Psoas muscle (tissue), 8 donors: Measurements from ENCODE around the gene MRPL41. TPM values are rescaled to one million over a fixed set of nuclear protein-coding genes. Genes with fewer than 3 reads are reported as not detected.
A peak's percentile ranks its signal among the peaks of the same experiment; 100 is the strongest.
"Not testable (repeated sequence)": the region's sequence is repeated elsewhere in the genome, so short reads cannot be mapped to it uniquely, and the experiment has no call there.

ENCODE experiments used
- ATAC-seq, 4 donors: fragments of 200-7000 bp; cut with Tn5 transposase; one replicate each; pipeline ENCODE4 v1.9.1; 2020; ENCODE audit warnings: moderate library complexity in 3 of 4, mild to moderate bottlenecking in 2 of 4
- DNase-seq, 2 donors: peaks; one replicate each; pipeline ENCODE4 v3.0.0-alpha.2; 2020
- H3K27ac ChIP-seq: fragments of 200-600 bp; one replicate; pipeline ENCODE4 v1.8.0; 2022
- H3K27me3 ChIP-seq, 3 donors: fragments of 200-600 bp in 1 of 3; one replicate each; pipeline versions ENCODE4 v1.6.1 to v1.8.0; 2013 to 2022; ENCODE audit warnings: low read length in 2 of 3, mild to moderate bottlenecking in 2 of 3, moderate library complexity in 1 of 3; ENCODE audit not compliant: insufficient read depth in 3 of 3
- H3K36me3 ChIP-seq, 2 donors: fragments of 200-600 bp in 1 of 2; one replicate each; pipeline versions ENCODE4 v1.6.1 to v1.8.0; 2013 to 2022; ENCODE audit warnings: low read depth in 1 of 2, mild to moderate bottlenecking in 1 of 2, moderate library complexity in 1 of 2; ENCODE audit not compliant: insufficient read depth in 1 of 2
- H3K4me1 ChIP-seq: fragments of 200-600 bp; one replicate; pipeline ENCODE4 v1.8.0; 2022
- H3K4me3 ChIP-seq: fragments of 200-600 bp; one replicate; pipeline ENCODE4 v1.8.0; 2022; ENCODE audit warnings: mild to moderate bottlenecking
- H3K9me3 ChIP-seq: fragments of 200-600 bp; one replicate; pipeline ENCODE4 v1.8.0; 2022
- whole genome bisulfite sequencing, 3 donors: extraction: QIAGEN DNeasy Blood & Tissue Kit; methylation state at CpG; one replicate each; pipeline versions ENCODE4 v1.1.6 to v1.1.7; 2013; 5-methylcytosine and 5-hydroxymethylcytosine counted together
- intact Hi-C, 2 donors: fragments of 100-400 bp; cut with DNase I; formaldehyde crosslinking; loops; one replicate each; pipeline versions ENCODE4 v1.11.0 to v1.14.2; 2022
- polyA plus RNA-seq, 3 donors: library from polyadenylated mRNA; stranded (reverse); fragments of 200-250 nt; gene quantifications; one replicate each; pipeline ENCODE4 v1.2.3, GENCODE V29; 2013
- total RNA-seq, 4 donors: library from RNA; stranded (reverse); fragmentation: NEBNext Ultra II Directional in 2 of 4; extraction: Animal tissue kit (Norgen Biotek cat#: 25700) in 2 of 4; gene quantifications; one replicate each; pipeline versions ENCODE4 v1.2.1 to v1.2.4, GENCODE V29; 2021 to 2023
- TF ChIP-seq, protein P1 (sequence below): fragments of 200-600 bp; IDR thresholded peaks from one replicate; pipeline ENCODE4 v1.8.0; 2022; ENCODE audit warnings: antibody characterized with exemption
- donor health status: healthy with polysubstance abuse.
- donor health status: DM: no; HTN: no; CAD: no; lungs with moderate emphysema.
- donor health status: Bipolar disorder and iron deficiency.
- donor health status: healthy.
- donor health status: DM: yes; HTN: yes; CAD: no.
- donor health status: DM: no; HTN: no; CAD: no.
- donor health status: DM: no; HTN: no; CAD: no.
- donor health status: DM: yes; HTN: yes; CAD: no.

The MRPL41 gene
- total and polyA plus RNA-seq, 7 donors = 78.0 to 226 (median 120) TPM

DNA sequence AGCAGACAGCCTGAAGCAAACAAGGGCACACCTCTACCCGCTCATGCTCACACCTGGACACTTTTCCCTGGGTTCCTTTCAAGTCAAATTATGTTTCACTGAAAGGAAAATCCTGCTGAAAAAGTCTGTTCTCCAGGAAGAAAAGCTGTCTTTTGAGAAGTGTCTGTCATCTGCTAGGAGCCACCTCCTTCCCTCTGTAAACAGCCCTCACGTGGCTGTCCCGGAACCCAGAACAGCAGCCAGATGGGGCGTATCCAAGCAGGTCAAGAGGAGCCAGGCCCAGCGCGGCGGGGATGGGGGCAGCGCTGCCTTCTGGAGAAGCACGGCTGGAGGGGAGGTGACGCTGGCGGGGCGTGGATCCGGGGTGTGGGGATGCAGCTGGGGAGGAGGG, 1.5 kb upstream of the MRPL41 start, which contains the start of gene PNPLA7:
Gene PNPLA7, minus strand, starts transcription at position 172 of the 391 bp plus-strand sequence. CDS start 205 bp downstream, outside the sequence.
- ATAC-seq (peak; percentile 78 to 87 (median 82)), DNase-seq (peak; percentile 89 to 94)
- 1 to 2% (median 2%) methylated on average over 13 of the region's 13 CpGs for WGBS, 3 donors
- Histone ChIP-seq H3K27ac (peak within 1 kb of the TSS; percentile 95), H3K27me3 (no peaks in the 10 kb centered on the region), H3K9me3 (no peaks in the 10 kb centered on the region), H3K4me3 (peak within 1 kb of the TSS; percentile 93), H3K36me3 (peaks cover 0 to 32% of the 10 kb centered on the region in 2 donors), H3K4me1 (peaks cover 32% of the 10 kb centered on the region)
- TF ChIP-seq, protein P1, sequence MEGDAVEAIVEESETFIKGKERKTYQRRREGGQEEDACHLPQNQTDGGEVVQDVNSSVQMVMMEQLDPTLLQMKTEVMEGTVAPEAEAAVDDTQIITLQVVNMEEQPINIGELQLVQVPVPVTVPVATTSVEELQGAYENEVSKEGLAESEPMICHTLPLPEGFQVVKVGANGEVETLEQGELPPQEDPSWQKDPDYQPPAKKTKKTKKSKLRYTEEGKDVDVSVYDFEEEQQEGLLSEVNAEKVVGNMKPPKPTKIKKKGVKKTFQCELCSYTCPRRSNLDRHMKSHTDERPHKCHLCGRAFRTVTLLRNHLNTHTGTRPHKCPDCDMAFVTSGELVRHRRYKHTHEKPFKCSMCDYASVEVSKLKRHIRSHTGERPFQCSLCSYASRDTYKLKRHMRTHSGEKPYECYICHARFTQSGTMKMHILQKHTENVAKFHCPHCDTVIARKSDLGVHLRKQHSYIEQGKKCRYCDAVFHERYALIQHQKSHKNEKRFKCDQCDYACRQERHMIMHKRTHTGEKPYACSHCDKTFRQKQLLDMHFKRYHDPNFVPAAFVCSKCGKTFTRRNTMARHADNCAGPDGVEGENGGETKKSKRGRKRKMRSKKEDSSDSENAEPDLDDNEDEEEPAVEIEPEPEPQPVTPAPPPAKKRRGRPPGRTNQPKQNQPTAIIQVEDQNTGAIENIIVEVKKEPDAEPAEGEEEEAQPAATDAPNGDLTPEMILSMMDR = no peak
- intact Hi-C loops = no loop called here

DNA sequence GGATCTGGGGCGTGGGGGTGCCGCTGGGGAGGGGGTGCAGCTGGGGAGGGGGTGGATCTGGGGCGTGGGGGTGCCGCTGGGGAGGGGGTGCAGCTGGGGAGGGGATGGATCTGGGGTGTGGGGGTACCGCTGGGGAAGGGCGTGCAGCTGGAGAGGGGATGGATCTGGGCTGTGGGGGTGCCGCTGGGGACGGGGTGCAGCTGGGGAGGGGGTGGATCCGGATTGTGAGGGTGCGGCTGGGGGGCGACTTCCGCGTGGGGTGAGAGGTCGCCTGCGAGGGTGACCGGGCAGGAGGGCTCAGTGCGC, 768 bp upstream of the MRPL41 start:
- intact Hi-C loops, H3K27me3 ChIP-seq, DNase-seq, H3K9me3 ChIP-seq: not testable (repeated sequence)
- Histone ChIP-seq H3K4me3 (peak overlapping the region; percentile 93), H3K36me3 (peaks cover 0 to 38% of the 10 kb centered on the region in 2 donors), H3K27ac (peak overlapping the region; percentile 87), H3K4me1 (peaks cover 32% of the 10 kb centered on the region)
- ATAC-seq = peak in 1 of 4 donors; percentile 3
- WGBS, 3 donors = 0 to 3% (median 1%) methylated on average over 1 to 14 of the region's 17 CpGs

DNA sequence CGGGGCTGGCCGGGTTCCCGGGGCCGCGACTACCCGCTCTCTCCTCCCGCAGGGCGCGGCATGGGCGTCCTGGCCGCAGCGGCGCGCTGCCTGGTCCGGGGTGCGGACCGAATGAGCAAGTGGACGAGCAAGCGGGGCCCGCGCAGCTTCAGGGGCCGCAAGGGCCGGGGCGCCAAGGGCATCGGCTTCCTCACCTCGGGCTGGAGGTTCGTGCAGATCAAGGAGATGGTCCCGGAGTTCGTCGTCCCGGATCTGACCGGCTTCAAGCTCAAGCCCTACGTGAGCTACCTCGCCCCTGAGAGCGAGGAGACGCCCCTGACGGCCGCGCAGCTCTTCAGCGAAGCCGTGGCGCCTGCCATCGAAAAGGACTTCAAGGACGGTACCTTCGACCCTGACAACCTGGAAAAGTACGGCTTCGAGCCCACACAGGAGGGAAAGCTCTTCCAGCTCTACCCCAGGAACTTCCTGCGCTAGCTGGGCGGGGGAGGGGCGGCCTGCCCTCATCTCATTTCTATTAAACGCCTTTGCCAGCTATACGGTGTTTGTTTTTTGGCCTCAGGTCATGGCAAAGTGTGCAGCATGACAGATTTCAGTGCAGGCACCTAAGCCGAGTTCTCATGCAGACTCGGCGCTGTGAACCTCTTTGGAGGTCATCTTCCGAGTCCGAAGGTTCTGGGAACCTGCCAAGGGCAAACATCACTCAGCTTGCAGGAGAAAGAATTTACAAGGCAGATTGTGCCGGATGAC, 516 bp downstream of the MRPL41 start:
- no peak for DNase-seq
- H3K27me3 ChIP-seq = no peaks in the 10 kb centered on the region
- intact Hi-C loops = no loop called here
- peaks cover 26% of the 10 kb centered on the region for H3K4me1 ChIP-seq
- peak in 3 of 4 donors; percentile 8 to 19 (median 14) for ATAC-seq
- H3K36me3 ChIP-seq = peaks cover 0 to 40% of the 10 kb centered on the region in 2 donors
- 5 to 10% (median 6%) methylated on average over 33 to 58 of the region's 58 CpGs for WGBS, 3 donors
- TF ChIP-seq, protein P1 = no peak
- no peaks in the 10 kb centered on the region for H3K9me3 ChIP-seq
- peak overlapping the region; percentile 88 for H3K27ac ChIP-seq
- H3K4me3 ChIP-seq = peak overlapping the region; percentile 93

DNA sequence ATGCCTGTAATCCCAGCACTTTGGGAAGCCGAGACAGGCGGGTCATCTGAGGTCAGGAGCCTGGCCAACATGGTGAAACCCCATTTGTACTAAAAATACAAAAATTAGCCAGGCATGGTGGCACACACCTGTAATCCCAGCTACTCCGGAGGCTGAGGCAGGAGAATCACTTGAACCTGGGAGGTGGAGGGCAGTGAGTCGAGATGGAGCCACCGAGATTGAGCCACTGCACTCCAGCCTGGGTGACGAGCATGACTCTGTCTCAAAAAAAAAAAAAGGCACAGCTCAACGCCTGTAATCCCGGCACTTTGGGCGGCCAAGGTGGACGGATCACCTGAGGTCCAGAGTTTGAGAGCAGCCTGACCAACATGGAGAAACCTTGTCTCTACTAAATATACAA, 2.0 kb downstream of the MRPL41 start:
- 75 to 82% (median 77%) methylated on average over 10 of the region's 10 CpGs for WGBS, 3 donors
- peaks cover 3 to 54% of the 10 kb centered on the region in 2 donors for H3K36me3 ChIP-seq
- peaks cover 16% of the 10 kb centered on the region for H3K4me1 ChIP-seq
- H3K4me3 ChIP-seq, H3K27ac ChIP-seq, H3K9me3 ChIP-seq, ATAC-seq, DNase-seq, H3K27me3 ChIP-seq: not testable (repeated sequence)
- intact Hi-C loops = loop anchor here in 1 of 2 donors (2.0 kb wide), 1 partner anchor 23 kb away; no protein-coding TSS in a partner anchor

DNA sequence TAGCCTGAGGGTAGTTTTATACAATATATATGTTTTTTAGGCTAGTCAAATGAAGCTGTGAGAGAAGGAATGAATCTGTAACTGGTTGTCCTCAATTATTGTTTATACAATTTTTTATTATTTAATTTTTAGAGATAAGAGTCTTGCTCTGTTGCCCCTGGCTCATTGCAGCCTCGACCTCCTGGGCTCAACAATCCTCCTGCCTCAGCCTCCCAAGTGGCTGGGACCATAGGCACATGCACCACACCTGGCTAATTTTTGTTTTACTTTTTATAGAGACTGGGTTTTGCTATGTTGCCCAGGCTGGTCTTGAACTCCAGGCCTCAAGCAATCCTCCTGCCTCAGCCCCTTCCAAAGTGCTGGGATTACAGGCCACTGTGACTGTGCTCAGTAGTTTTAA, 2.7 kb downstream of the MRPL41 start:
- Histone ChIP-seq H3K27me3 (no peaks in the 10 kb centered on the region), H3K9me3 (no peaks in the 10 kb centered on the region), H3K4me3 (no peak overlapping the region), H3K36me3 (peaks cover 3 to 55% of the 10 kb centered on the region in 2 donors), H3K27ac (no peak overlapping the region), H3K4me1 (peaks cover 11% of the 10 kb centered on the region)
- TF ChIP-seq, protein P1 = no peak
- ATAC-seq (no peak), DNase-seq (no peak)
- intact Hi-C loops = loop anchor here in 1 of 2 donors (2.0 kb wide), 1 partner anchor 22 kb away; no protein-coding TSS in a partner anchor
- 76 to 94% (median 94%) methylated on average over 1 of the region's 1 CpG for WGBS, 3 donors
